ENCODE data around the gene BORCS6.

BORCS6 gene

GRCh38 chr17:8141741-8142140 lies 48.2 kb downstream of the BORCS6 start:
- DNase-seq, result no peak

DNA sequence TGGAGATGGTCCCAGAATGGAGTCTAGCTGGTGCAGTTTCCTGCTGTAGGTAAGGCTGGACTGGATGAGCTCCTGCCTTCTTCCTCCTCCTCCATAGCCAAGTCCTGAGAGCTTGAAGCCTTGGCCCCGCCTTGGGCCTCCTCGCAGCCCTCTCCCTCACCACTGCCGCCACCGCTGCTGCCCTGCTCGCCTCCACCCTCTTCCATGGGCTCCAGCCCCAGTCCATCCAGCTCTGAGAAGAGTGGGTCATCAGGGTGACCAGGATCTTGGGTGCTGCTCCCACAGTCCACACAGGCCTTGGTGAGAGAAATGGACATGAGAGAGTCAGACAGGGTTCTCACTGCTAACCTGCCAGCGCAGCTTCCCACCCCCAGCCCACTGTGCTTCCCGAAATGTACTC lies 48.9 kb downstream of the BORCS6 start:
- no peak for DNase-seq

DNA sequence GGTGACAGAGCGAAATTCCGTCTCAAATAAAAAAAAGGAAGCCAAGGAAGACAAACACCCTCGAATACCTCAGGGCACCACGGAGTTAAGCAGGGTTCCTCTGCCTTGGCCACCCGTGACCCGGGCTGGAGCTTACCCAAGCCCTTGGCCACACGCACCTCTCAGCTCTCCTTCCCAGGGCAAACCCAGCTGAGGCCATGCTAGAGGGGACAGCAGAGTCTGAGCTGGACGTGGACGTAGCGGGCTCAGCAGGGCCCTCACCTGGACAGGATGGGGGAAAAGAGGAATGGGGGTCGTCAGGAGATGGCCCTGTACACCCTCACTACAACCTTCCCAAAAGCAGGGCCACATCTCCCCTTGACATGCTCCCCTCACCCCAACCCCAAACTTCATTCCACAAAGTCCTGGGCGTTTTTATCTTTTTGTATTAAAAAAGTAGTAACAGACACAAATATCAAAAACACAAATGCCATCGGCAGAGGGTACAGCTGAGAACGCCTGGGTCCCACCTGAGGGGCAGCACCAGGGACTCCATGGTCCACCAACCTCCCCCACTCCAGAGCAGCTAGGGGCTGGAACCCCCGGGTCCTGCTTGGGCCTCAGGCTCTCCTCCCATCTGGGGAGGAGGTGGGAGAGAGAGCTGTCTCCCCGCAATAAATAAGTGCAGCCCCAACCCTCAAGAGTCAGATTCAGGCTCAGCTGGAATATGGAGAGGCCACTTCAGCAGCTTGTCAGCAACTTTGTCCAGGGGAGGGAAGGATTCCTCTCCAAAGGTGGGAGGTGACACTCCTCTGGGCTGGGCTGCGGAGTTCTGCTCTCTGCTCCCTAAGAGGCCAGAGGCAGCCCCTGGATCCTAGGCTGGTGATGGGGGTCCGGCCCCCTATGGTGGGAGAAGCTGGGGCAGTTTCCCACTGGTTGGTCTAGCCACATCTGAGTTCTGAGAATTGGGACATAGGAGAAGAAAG lies 49.6 kb downstream of the BORCS6 start:
- no peak for DNase-seq

- peak; percentile 96 for DNase-seq
Measured at GRCh38 chr17:8138672-8139371, 51.2 kb downstream of the BORCS6 start.

DNA sequence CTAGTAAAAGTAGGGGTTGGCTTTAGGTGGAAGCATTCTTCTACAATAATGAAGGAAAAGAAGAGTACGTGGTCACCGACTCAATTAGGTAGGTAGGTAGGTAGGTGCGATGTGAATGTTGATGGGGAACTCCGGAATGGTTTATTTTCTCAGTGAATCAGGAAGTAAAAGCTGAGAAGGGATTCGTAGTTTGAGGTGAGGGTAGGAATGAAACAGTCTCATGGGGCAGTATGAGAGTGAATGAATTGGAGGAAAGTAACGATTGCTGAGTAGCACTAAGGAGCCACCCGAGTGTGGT lies 51.7 kb downstream of the BORCS6 start:
- no peak for DNase-seq

Data from CD4-positive, alpha-beta T cell treated with Interferon gamma for 1 hour (primary cell).